Measurements from ENCODE around the gene KRTCAP2. TPM values are rescaled to one million over a fixed set of nuclear protein-coding genes. Genes with fewer than 3 reads are reported as not detected.

KRTCAP2 gene
- polyA plus RNA-seq, 1 of the 3 experiments (the other 2 are of a cell fraction): 238 TPM

GRCh38 chr1:155208541-155209311 lies 35.6 kb upstream of the KRTCAP2 start, which contains the start of gene MTX1 (continued):
- TF ChIP-seq PBX3 (IDR thresholded peaks at IDR 0.05): no peak
- no peak for TF ChIP-seq ELF1 (IDR thresholded peaks at IDR 0.05)
- TF ChIP-seq CHD2 (IDR thresholded peaks at IDR 0.05; ENCODE audit: low read length, partially characterized antibody): peak; percentile 86
- peak; percentile 2 to 36; a peak in 1 of 4 replicates for TF ChIP-seq EP300 (IDR thresholded peaks at IDR 0.05; ENCODE audit: borderline replicate concordance in 1 of 2, low read depth in 1 of 2, low read length in 1 of 2)
- TF ChIP-seq RCOR1 (IDR thresholded peaks at IDR 0.05; ENCODE audit: low read length): no peak
- no peak for TF ChIP-seq ZBTB33 (IDR thresholded peaks at IDR 0.05; ENCODE audit: borderline replicate concordance, low read depth)
- peak; percentile 53 for TF ChIP-seq MAX (IDR thresholded peaks at IDR 0.05; ENCODE audit: low read depth)
- peak; percentile 89 for TF ChIP-seq MXI1 (IDR thresholded peaks at IDR 0.05; ENCODE audit: low read depth, low read length)

- H3K9me2 ChIP-seq: no peaks in the 10 kb centered on the region
- peaks cover 9 to 22% of the 10 kb centered on the region in 2 experiments for H3K36me3 ChIP-seq (replicated peaks in 1 of 2; ENCODE audit: control insufficient read depth in 1 of 2, insufficient read depth in 2 of 2, low read length in 1 of 2)
- no peak for TF ChIP-seq NFIC (IDR thresholded peaks at IDR 0.05; ENCODE audit: borderline replicate concordance)
- TF ChIP-seq MXI1 (IDR thresholded peaks at IDR 0.05; ENCODE audit: low read depth, low read length): no peak
- TF ChIP-seq TCF12 (IDR thresholded peaks at IDR 0.05): 0 out of 2 replicates have a peak, but pooled peaks have one; percentile 6
- 0 out of 2 replicates have a peak, but pooled peaks have one; percentile 3 for TF ChIP-seq TAF1 (IDR thresholded peaks at IDR 0.05; ENCODE audit: borderline replicate concordance, low read depth, low read length)
- TF ChIP-seq EZH2phosphoT487 (IDR thresholded peaks at IDR 0.05; ENCODE audit: borderline replicate concordance, low read depth): no peak
- no peak for TF ChIP-seq FOXJ3 (CRISPR knock-in tag; IDR thresholded peaks at IDR 0.05)
- 0 out of 2 replicates have a peak, but pooled peaks have one; percentile 26 for TF ChIP-seq POLR2AphosphoS5 (IDR thresholded peaks at IDR 0.05; ENCODE audit: low read depth, low read length)
- TF ChIP-seq PBX3 (IDR thresholded peaks at IDR 0.05): peak; percentile 88
- CTCF ChIA-PET: interaction anchor here (0.7 to 5.1 kb wide), 17 partner anchors 11 to 384 kb away, joined by 3 to 80 read pairs (median 7); partner anchors contain the start of genes ASH1L, HCN3, KRTCAP2 and RUSC1
- H3K4me3 ChIP-seq (ENCODE audit: low read depth in 2 of 2, low read length in 1 of 2): peak within 1 kb of the TSS; percentile 65 to 98
- peak within 1 kb of the TSS; percentile 100 for H3K9ac ChIP-seq
- DNase-seq: peak; percentile 73
- peak within 1 kb of the TSS; percentile 93 to 98 for H3K27ac ChIP-seq (ENCODE audit: low read depth in 2 of 2, low read length in 1 of 2)
- POLR2A ChIA-PET: interaction anchor here (0.6 to 3.4 kb wide), 6 partner anchors 11 to 65 kb away, joined by 3 to 25 read pairs (median 6); partner anchors contain the start of genes CLK2 and ENTREP3
- 11% methylated on average over 16 of the region's 17 CpGs for WGBS (ENCODE audit: low lambda C conversion rate)
- no peaks in the 10 kb centered on the region for H4K20me1 ChIP-seq (ENCODE audit: insufficient read depth)
- H3K4me2 ChIP-seq: peak within 1 kb of the TSS; percentile 99
- H3K9me3 ChIP-seq: no peaks in the 10 kb centered on the region
- H2AFZ ChIP-seq (ENCODE audit: low read depth): peak within 1 kb of the TSS; percentile 52; the same call in 1 of the 2 replicates
- H3K27me3 ChIP-seq (ENCODE audit: insufficient read depth): no peaks in the 10 kb centered on the region
- peaks cover 0 to 29% of the 10 kb centered on the region in 2 experiments; a peak in 3 of 4 replicates for H3K4me1 ChIP-seq (ENCODE audit: control insufficient read depth in 1 of 2, insufficient read depth in 2 of 2, low read depth in 1 of 2, low read length in 1 of 2)
- peaks cover 29% of the 10 kb centered on the region for H3K79me2 ChIP-seq (ENCODE audit: insufficient read depth)
- peaks cover 27% of the 10 kb centered on the region for H3F3A ChIP-seq (replicated peaks; ENCODE audit: insufficient read depth)
These were observed 34.9 kb upstream of the KRTCAP2 start, which contains the start of gene THBS3 for GRCh38 chr1:155207806-155208540. THBS3 (minus strand) TSS chr1:155207897; CDS start chr1:155207876, 21 bp downstream.
